Uterus (tissue), 2 donors: ENCODE results near the gene PELI2.

ENCODE experiments used
- CTCF ChIP-seq, 4 experiments: fragments of 200-600 bp in 2 of 4; fragments of 450-650 bp in 2 of 4; sonication (generic) in 2 of 4; IDR thresholded peaks; one replicate each; pipeline ENCODE4 v1.5.1; 2016 to 2019; ENCODE audit warnings: antibody characterized with exemption in 4 of 4, mild to moderate bottlenecking in 2 of 4, moderate library complexity in 1 of 4
- POLR2A ChIP-seq, 2 donors: fragments of 450-650 bp; IDR thresholded peaks; one replicate each; pipeline ENCODE4 v1.6.1; 2016; ENCODE audit warnings: antibody characterized with exemption in 2 of 2, mild to moderate bottlenecking in 1 of 2, moderate library complexity in 1 of 2

DNA sequence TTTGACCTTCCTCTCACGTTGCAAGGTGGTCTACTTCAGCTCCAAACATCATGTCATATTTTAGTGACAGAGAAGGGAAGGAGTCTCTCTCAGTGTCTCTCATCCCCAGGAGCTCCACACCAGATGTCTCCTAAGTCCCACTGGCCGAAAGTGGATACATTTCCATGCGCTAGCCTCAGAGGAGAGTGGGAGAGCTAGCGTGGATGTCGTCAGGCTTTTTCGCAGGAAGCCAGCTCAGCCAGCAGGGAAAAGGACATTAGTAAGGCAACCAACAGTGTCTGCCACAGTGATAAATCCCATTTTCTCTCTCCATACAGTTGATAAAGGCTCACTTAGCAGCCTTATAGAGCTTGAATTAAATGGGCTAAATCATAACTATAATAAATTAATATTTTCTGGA, 155.7 kb downstream of the PELI2 start:
- TF ChIP-seq CTCF (IDR thresholded peaks at IDR 0.05), result no peak
- TF ChIP-seq POLR2A (IDR thresholded peaks at IDR 0.05), result no peak
